Neutrophil (primary cell): Measurements from ENCODE around the gene ZCWPW1.
"Not testable (repeated sequence)": the region's sequence is repeated elsewhere in the genome, so short reads cannot be mapped to it uniquely, and the experiment has no call there.

Source experiments
- H3K27ac ChIP-seq: fragments of 200-600 bp; sonication (generic); 2 replicates; pipeline ENCODE4 v1.5.1; 2016; ENCODE audit warnings: mild to moderate bottlenecking, moderate library complexity
- H3K27me3 ChIP-seq: fragments of 200-600 bp; sonication (generic); 2 replicates; pipeline ENCODE4 v1.6.0; 2016; ENCODE audit warnings: mild to moderate bottlenecking
- H3K36me3 ChIP-seq: fragments of 200-600 bp; sonication (generic); 2 replicates; pipeline ENCODE4 v1.5.1; 2017
- H3K4me1 ChIP-seq, 2 experiments: fragments of 200-600 bp in 1 of 2; sonication (generic) in 1 of 2; 1 replicate in 1 of 2; 2 replicates in 1 of 2; pipeline versions ENCODE4 v1.5.1 to v1.6.1; 2013 to 2016; ENCODE audit warnings: low read depth in 1 of 2, low read length in 1 of 2, mild to moderate bottlenecking in 1 of 2, moderate library complexity in 1 of 2; ENCODE audit not compliant: control insufficient read depth in 1 of 2, insufficient read depth in 1 of 2
- H3K4me3 ChIP-seq, 2 experiments: fragments of 200-600 bp in 1 of 2; sonication (generic) in 1 of 2; 1 replicate in 1 of 2; 2 replicates in 1 of 2; pipeline ENCODE4 v1.5.1; 2013 to 2016; ENCODE audit warnings: low read depth in 1 of 2, low read length in 1 of 2, mild to moderate bottlenecking in 1 of 2, moderate library complexity in 1 of 2
- H3K9me3 ChIP-seq: fragments of 200-600 bp; sonication (generic); 2 replicates; pipeline ENCODE4 v1.5.1; 2016
- TF ChIP-seq, protein P1 (sequence below): fragments of 200-600 bp; sonication (generic); IDR thresholded peaks from 2 replicates; pipeline ENCODE4 v1.5.1; 2016; ENCODE audit warnings: antibody characterized with exemption

The ZCWPW1 gene

DNA sequence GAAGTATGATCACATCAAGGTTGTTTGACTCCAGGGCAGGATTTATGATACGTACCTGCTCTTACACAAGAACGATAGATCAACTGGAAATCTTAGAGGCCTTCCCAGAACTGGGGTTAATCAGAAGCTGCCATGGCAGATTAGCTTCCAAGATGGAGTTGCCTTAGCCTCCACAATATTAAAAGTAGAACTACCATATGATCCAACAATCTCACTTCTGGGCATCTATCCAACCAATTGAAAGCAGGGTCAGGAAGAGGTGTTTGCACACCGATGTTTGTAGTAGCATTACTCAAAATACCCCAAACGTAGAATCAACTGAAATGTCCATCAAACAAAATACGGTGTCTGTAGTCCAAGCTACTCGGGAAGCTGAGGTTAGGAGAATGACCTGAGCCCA, 64.0 kb downstream of the ZCWPW1 start:
- no peak overlapping the region for H3K4me3 ChIP-seq
- TF ChIP-seq, protein P1, sequence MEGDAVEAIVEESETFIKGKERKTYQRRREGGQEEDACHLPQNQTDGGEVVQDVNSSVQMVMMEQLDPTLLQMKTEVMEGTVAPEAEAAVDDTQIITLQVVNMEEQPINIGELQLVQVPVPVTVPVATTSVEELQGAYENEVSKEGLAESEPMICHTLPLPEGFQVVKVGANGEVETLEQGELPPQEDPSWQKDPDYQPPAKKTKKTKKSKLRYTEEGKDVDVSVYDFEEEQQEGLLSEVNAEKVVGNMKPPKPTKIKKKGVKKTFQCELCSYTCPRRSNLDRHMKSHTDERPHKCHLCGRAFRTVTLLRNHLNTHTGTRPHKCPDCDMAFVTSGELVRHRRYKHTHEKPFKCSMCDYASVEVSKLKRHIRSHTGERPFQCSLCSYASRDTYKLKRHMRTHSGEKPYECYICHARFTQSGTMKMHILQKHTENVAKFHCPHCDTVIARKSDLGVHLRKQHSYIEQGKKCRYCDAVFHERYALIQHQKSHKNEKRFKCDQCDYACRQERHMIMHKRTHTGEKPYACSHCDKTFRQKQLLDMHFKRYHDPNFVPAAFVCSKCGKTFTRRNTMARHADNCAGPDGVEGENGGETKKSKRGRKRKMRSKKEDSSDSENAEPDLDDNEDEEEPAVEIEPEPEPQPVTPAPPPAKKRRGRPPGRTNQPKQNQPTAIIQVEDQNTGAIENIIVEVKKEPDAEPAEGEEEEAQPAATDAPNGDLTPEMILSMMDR = no peak
- peak overlapping the region; percentile 100 for H3K27ac ChIP-seq
- peaks cover 66 to 70% of the 10 kb centered on the region in 2 experiments for H3K4me1 ChIP-seq
- no peaks in the 10 kb centered on the region for H3K9me3 ChIP-seq
- H3K36me3 ChIP-seq = peaks cover 34% of the 10 kb centered on the region
- no peaks in the 10 kb centered on the region for H3K27me3 ChIP-seq

DNA sequence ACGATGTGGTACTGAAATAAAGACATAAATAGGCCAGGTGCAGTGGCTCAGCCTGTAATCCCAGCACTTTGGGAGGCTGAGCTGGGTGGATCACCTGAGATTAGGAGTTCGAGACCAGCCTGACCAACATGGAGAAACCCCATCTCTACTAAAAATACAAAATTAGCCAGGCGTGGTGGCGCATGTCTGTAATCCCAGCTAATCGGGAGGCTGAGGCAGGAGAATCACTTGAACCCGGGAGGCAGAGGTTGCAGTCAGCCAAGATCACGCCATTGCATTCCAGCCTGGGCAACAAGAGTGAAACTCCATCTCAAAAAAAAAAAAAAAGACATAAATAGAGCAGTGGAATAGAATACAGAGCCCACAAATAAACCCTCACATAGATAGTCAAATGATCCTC, 64.7 kb downstream of the ZCWPW1 start:
- H3K27ac ChIP-seq = peak overlapping the region; percentile 100
- not testable (repeated sequence) for H3K9me3 ChIP-seq, H3K4me3 ChIP-seq, H3K27me3 ChIP-seq
- peaks cover 68 to 70% of the 10 kb centered on the region in 2 experiments for H3K4me1 ChIP-seq
- peaks cover 41% of the 10 kb centered on the region for H3K36me3 ChIP-seq

DNA sequence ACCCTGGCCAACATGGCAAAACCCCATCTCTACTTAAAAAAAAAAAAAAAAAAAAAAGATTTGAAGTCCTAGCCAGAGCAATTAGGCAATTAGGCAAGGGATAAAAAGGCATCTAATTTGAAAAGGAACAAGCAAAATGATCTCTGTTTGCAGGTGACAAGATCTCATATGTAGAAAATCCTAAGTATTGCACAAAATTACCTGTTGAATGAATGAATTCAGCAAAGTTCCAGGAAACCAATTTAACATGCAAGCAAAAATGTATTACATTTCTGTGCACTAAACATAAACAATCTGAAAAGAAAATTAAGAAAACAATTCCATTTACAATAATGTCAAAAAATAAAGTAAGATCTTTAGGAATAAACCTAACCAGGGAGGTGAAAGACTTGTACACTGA, 65.4 kb downstream of the ZCWPW1 start:
- Histone ChIP-seq H3K36me3 (peaks cover 43% of the 10 kb centered on the region), H3K4me3 (no peak overlapping the region), H3K4me1 (peaks cover 68 to 70% of the 10 kb centered on the region in 2 experiments), H3K9me3 (no peaks in the 10 kb centered on the region), H3K27ac (peak overlapping the region; percentile 100), H3K27me3 (no peaks in the 10 kb centered on the region)
- TF ChIP-seq, protein P1 = no peak

DNA sequence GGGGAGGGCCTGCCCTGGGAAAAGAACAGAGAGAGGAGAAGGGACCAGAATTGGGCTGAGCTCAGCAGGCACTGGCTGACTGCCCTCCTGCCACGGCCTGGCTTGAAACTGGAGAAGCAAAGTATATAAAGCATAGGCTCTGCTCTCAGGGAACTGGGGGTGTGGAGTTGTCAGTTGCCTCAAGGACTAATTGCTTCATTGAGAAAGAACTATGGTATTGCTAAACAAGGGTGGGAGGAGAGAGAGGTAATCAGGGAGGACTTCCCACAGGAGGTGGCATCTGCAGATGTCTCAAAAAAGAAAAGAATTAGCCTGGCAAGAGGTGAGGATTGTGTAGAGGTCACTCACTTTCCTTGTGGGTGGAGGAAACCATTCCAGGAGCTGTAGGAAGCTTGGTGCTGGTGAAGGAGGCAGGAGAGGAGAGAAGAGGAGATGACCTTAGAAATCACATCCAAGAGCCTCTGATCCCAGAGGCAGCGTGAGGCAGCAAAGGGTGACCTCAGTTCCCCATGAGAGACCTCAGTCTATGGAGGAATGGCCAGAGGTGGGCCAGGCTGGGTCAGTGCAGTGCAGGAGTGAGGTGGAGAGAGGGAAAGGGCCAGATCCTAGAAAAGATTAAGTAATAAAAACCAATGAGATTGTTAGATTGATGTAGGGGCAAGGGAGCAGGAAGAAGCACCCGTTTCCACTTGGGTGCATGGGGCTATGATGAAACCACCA, 68.2 kb downstream of the ZCWPW1 start:
- H3K27me3 ChIP-seq = no peaks in the 10 kb centered on the region
- TF ChIP-seq, protein P1 = no peak
- no peaks in the 10 kb centered on the region for H3K9me3 ChIP-seq
- peaks cover 68 to 70% of the 10 kb centered on the region in 2 experiments for H3K4me1 ChIP-seq
- H3K27ac ChIP-seq = peak overlapping the region; percentile 100
- H3K36me3 ChIP-seq = peaks cover 43% of the 10 kb centered on the region
- peak overlapping the region; percentile 29 to 38 for H3K4me3 ChIP-seq

DNA sequence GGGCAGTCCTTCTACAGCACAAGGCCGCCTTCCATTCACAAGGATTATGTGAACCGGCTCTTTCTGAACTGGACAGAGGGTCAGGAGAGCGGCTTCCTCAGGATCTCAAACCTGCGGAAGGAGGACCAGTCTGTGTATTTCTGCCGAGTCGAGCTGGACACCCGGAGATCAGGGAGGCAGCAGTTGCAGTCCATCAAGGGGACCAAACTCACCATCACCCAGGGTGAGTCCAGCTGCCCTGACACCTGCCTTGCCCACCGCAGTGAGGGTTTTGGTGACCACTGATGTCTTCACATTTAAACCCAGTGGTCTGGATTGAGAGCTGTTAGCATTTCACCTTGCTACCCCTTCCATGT, 69.7 kb downstream of the ZCWPW1 start:
- TF ChIP-seq, protein P1 = no peak
- Histone ChIP-seq H3K27me3 (no peaks in the 10 kb centered on the region), H3K4me1 (peaks cover 63 to 69% of the 10 kb centered on the region in 2 experiments), H3K27ac (peak overlapping the region; percentile 100), H3K36me3 (peaks cover 43% of the 10 kb centered on the region), H3K9me3 (no peaks in the 10 kb centered on the region), H3K4me3 (peak overlapping the region; percentile 65 to 68)

DNA sequence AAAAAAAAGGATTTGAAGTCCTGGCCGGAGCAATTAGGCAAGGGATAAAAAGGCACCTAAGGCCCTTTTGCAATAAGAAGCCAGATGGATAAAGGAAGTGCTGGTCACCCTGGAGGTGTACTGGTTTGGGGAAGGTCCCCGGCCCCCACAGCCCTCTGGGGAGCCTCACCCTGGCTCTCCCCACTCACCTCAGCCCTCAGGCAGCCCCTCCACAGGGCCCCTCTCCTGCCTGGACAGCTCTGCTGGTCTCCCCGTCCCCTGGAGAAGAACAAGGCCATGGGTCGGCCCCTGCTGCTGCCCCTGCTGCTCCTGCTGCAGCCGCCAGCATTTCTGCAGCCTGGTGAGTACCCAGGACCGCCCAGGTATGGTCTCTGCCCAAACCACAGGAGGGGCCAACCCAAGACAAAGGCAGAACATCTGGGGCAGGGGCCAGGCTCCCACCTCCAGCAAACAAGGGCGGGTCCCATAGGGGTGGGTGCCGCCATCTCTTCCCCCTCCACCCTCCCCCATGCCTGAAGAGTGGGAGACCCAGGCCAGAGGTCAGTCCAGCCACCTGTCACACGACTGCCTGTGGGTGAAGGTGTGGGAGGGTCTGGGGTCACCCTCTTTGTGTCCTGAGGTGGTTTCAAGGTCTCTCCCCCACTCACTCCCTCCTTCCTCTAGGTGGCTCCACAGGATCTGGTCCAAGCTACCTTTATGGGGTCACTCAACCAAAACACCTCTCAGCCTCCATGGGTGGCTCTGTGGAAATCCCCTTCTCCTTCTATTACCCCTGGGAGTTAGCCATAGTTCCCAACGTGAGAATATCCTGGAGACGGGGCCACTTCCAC, 70.3 kb downstream of the ZCWPW1 start, which contains the start of gene PILRB:
PILRB (plus strand) TSS at position 91 of the 830 bp plus-strand sequence; CDS start at position 277, 186 bp downstream.
- Histone ChIP-seq H3K27ac (peak within 1 kb of the TSS; percentile 100), H3K27me3 (no peaks in the 10 kb centered on the region), H3K36me3 (peaks cover 45% of the 10 kb centered on the region), H3K9me3 (no peaks in the 10 kb centered on the region), H3K4me3 (peak within 1 kb of the TSS; percentile 65 to 68), H3K4me1 (peaks cover 67 to 75% of the 10 kb centered on the region in 2 experiments)
- TF ChIP-seq, protein P1 = peak; percentile 12
